Neural progenitor cell (in vitro differentiated cells): ENCODE measurements around the gene PARP2. TPM values are rescaled to one million over a fixed set of nuclear protein-coding genes. Genes with fewer than 3 reads are reported as not detected.

Source experiments
- DNase-seq: peaks from one replicate; pipeline ENCODE4 v3.0.0-alpha.2; 2016; ENCODE audit warnings: low spot score
- H2AFZ ChIP-seq: fragments of 200-600 bp; sonication (generic); replicated peaks from 2 replicates; pipeline ENCODE4 v1.6.1; 2016; ENCODE audit warnings: antibody characterized with exemption
- H3F3A ChIP-seq: fragments of 200-600 bp; sonication (generic); 2 replicates; pipeline ENCODE4 v1.6.1; 2016; ENCODE audit warnings: antibody characterized with exemption, low read depth
- H3K27ac ChIP-seq: fragments of 200-600 bp; sonication (generic); 2 replicates; pipeline ENCODE4 v1.5.1; 2016; ENCODE audit warnings: mild to moderate bottlenecking
- H3K27me3 ChIP-seq: fragments of 200-600 bp; sonication (generic); 2 replicates; pipeline ENCODE4 v1.6.1; 2016; ENCODE audit warnings: mild to moderate bottlenecking, moderate library complexity
- H3K36me3 ChIP-seq: fragments of 200-600 bp; sonication (generic); 2 replicates; pipeline ENCODE4 v1.5.1; 2016
- H3K4me1 ChIP-seq: fragments of 200-600 bp; sonication (generic); 2 replicates; pipeline ENCODE4 v1.6.1; 2016; ENCODE audit warnings: mixed run types
- H3K4me2 ChIP-seq: fragments of 200-600 bp; sonication (generic); 2 replicates; pipeline ENCODE4 v1.6.1; 2016
- H3K4me3 ChIP-seq: fragments of 200-600 bp; sonication (generic); 2 replicates; pipeline ENCODE4 v1.5.1; 2016
- H3K79me2 ChIP-seq: fragments of 200-600 bp; sonication (generic); 2 replicates; pipeline ENCODE4 v1.6.1; 2016; ENCODE audit warnings: low read depth
- H3K9ac ChIP-seq: fragments of 200-600 bp; sonication (generic); 2 replicates; pipeline ENCODE4 v1.6.1; 2016
- H3K9me3 ChIP-seq: fragments of 200-600 bp; sonication (generic); 2 replicates; pipeline ENCODE4 v1.5.1; 2016; ENCODE audit warnings: low read depth
- H4K20me1 ChIP-seq: fragments of 200-600 bp; sonication (generic); 2 replicates; pipeline ENCODE4 v1.6.1; 2016; ENCODE audit warnings: low read depth
- H3K27ac Mint-ChIP-seq: 3 replicates; pipeline ENCODE4 v1.8.0; 2021; ENCODE audit warnings: mixed read lengths
- H3K27me3 Mint-ChIP-seq: 2 replicates; pipeline ENCODE4 v1.8.0; 2022; ENCODE audit warnings: low read depth, mild to moderate bottlenecking, inconsistent platforms, moderate library complexity, mixed read lengths; ENCODE audit not compliant: insufficient read depth
- H3K36me3 Mint-ChIP-seq: 3 replicates; pipeline ENCODE4 v1.8.0; 2021; ENCODE audit warnings: mixed read lengths
- H3K4me1 Mint-ChIP-seq: 3 replicates; pipeline ENCODE4 v1.8.0; 2021; ENCODE audit warnings: mixed read lengths
- H3K4me3 Mint-ChIP-seq: 3 replicates; pipeline ENCODE4 v1.8.0; 2021; ENCODE audit warnings: mild to moderate bottlenecking, moderate library complexity, mixed read lengths
- H3K9me3 Mint-ChIP-seq: 3 replicates; pipeline ENCODE4 v1.8.0; 2020; ENCODE audit warnings: mixed read lengths
- EZH2 ChIP-seq: fragments of 200-600 bp; sonication (generic); IDR thresholded peaks from 2 replicates; pipeline ENCODE4 v1.6.1; 2017; ENCODE audit warnings: antibody characterized with exemption, mild to moderate bottlenecking, moderate library complexity
- EZH2phosphoT487 ChIP-seq: fragments of 200-600 bp; sonication (generic); IDR thresholded peaks from 2 replicates; pipeline ENCODE4 v1.6.1; 2017; ENCODE audit warnings: antibody characterized with exemption
- total RNA-seq: library from RNA; depleted of rRNA; stranded (reverse); fragments of >200 nt; gene quantifications from 2 replicates; pipeline ENCODE4 v1.2.3, GENCODE V29; 2015; ENCODE audit warnings: low replicate concordance
- TF ChIP-seq, protein P1 (sequence below): fragments of 200-600 bp; sonication (generic); IDR thresholded peaks from 2 replicates; pipeline ENCODE4 v1.5.1; 2017; ENCODE audit warnings: antibody characterized with exemption, mild to moderate bottlenecking

PARP2 gene
- total RNA-seq, 1 donor from 2014 or later, result 47.2 TPM

DNA sequence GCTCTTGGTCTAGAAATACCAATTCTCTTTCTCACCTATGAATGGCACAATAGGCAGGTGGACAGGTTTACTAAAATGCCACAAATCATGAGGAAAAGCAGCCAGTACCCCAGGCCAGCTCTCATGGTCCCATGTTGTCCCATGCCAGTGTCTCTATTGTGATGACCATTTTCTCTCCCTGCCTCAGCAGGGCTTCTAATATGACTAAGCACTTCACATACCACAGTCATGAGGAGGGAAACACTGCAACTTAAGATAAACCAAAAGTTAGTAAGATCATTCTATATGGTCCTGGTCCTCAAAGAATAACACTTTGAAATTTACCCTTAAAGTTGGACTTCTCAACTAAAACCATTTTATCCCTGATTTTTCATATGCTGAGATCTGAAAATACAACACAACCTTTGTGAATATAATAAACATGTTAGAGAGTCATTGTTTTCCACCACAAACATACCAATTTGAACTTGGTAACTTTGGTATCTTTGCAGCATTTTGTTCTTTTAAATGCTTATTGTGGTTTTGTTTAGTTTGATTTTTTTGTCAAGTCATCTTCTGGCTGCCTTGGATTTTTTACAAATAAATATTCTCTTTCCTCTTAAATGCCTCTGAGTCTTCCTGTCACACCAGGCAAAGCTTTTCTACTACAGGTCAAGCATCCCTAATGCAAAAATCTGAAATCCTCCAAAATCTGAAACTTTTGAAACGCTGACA is 41.2 kb upstream of the PARP2 start:
- H3K27me3 ChIP-seq, result no peaks in the 10 kb centered on the region
- H3K79me2 ChIP-seq, result peaks cover 40% of the 10 kb centered on the region
- no peaks in the 10 kb centered on the region for H3K27me3 Mint-ChIP-seq
- H3K9me3 ChIP-seq, result no peaks in the 10 kb centered on the region
- H3K36me3 ChIP-seq, result no peaks in the 10 kb centered on the region
- no peaks in the 10 kb centered on the region for H3K9me3 Mint-ChIP-seq
- no peak overlapping the region for H3K9ac ChIP-seq
- H3K4me3 Mint-ChIP-seq, result no peak overlapping the region
- peaks cover 15% of the 10 kb centered on the region for H3K36me3 Mint-ChIP-seq
- no peak overlapping the region for H3K27ac Mint-ChIP-seq
- no peaks in the 10 kb centered on the region for H4K20me1 ChIP-seq
- no peak for DNase-seq
- H3K4me1 ChIP-seq, result no peaks in the 10 kb centered on the region
- H3K4me3 ChIP-seq, result no peak overlapping the region
- peaks cover 4% of the 10 kb centered on the region for H3F3A ChIP-seq
- no peak overlapping the region for H3K4me2 ChIP-seq
- peaks cover 14% of the 10 kb centered on the region for H3K4me1 Mint-ChIP-seq
- H2AFZ ChIP-seq, result no peak overlapping the region
- H3K27ac ChIP-seq, result no peak overlapping the region
- no peak for TF ChIP-seq EZH2
- TF ChIP-seq, protein P1, sequence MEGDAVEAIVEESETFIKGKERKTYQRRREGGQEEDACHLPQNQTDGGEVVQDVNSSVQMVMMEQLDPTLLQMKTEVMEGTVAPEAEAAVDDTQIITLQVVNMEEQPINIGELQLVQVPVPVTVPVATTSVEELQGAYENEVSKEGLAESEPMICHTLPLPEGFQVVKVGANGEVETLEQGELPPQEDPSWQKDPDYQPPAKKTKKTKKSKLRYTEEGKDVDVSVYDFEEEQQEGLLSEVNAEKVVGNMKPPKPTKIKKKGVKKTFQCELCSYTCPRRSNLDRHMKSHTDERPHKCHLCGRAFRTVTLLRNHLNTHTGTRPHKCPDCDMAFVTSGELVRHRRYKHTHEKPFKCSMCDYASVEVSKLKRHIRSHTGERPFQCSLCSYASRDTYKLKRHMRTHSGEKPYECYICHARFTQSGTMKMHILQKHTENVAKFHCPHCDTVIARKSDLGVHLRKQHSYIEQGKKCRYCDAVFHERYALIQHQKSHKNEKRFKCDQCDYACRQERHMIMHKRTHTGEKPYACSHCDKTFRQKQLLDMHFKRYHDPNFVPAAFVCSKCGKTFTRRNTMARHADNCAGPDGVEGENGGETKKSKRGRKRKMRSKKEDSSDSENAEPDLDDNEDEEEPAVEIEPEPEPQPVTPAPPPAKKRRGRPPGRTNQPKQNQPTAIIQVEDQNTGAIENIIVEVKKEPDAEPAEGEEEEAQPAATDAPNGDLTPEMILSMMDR, result no peak
- TF ChIP-seq EZH2phosphoT487, result no peak

DNA sequence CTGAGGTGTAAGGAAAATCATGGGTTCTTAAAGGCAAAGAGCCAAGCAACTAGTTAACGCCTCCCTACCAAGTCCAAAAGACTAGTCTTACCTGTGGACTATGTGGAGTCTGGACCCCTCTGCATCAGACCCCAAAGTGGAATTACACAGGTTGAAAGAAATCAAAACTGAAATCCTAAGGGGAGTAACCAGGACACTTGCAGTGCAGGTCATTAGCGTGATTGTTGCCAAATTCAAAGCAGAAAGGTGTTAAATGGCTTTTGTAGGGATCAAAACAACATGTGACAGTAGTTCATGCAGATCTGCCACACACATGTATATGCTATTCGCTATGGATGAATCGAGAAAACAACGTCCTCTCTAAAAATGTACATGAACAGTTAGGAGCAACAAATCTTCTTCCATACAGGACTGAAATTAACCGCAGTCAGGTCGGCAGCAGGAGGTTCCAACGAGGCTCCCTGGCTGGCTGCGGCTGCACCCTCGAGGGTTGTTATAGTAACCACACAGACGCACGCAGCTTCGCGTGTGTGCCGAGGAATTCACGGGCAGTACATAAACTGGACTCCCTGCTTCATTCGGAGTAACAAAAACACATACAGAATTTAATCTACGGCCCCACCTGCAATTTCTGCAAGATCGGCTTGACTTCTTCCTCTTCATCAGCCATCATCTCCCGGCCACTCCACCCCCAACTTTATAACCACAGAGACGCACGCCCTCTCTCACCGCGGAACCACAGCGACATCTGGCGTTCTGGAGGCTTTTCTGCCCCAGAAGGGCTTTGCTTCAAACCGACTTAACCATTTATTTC is 38.0 kb upstream of the PARP2 start, which contains the start of gene TTC5:
Gene TTC5 (minus strand): TSS at position 687 of the 814 bp plus-strand sequence. CDS start 14 bp downstream, at position 673.
- Histone ChIP-seq H3K4me3 (peak within 1 kb of the TSS; percentile 74), H3K4me1 (no peaks in the 10 kb centered on the region), H3K9me3 (no peaks in the 10 kb centered on the region), H3K27me3 (no peaks in the 10 kb centered on the region), H4K20me1 (no peaks in the 10 kb centered on the region), H3K36me3 (no peaks in the 10 kb centered on the region), H3K9ac (peak within 1 kb of the TSS; percentile 60), H3K27ac (no peak within 1 kb of the TSS), H3K79me2 (peaks cover 40% of the 10 kb centered on the region), H3F3A (peaks cover 9% of the 10 kb centered on the region), H2AFZ (peak within 1 kb of the TSS; percentile 83), H3K4me2 (peak within 1 kb of the TSS; percentile 92)
- H3K36me3 Mint-ChIP-seq, result peaks cover 3% of the 10 kb centered on the region
- H3K27ac Mint-ChIP-seq, result peak within 1 kb of the TSS; percentile 84
- H3K9me3 Mint-ChIP-seq, result peaks cover 4% of the 10 kb centered on the region
- peak within 1 kb of the TSS; percentile 98 for H3K4me3 Mint-ChIP-seq
- H3K27me3 Mint-ChIP-seq, result no peaks in the 10 kb centered on the region
- H3K4me1 Mint-ChIP-seq, result peaks cover 14% of the 10 kb centered on the region
- TF ChIP-seq EZH2phosphoT487, result no peak
- TF ChIP-seq, protein P1, result peak; percentile 94
- peak; percentile 85 for DNase-seq

DNA sequence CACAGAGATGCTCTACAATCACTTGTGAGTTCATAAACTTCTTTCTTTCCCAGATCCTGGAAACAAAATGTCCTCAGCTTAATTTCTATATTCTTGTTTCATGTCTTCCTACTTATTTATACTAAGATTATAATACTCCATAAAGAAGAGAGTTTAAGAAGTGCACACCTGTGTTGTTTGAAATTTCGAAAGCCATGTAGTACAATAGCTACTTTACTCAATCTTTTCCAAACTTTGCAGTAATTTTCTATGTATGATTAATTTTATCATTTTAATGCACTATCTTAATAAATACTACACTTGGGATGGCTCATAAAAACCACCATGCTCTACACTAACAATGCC is 37.4 kb upstream of the PARP2 start:
- Histone ChIP-seq H3K36me3 (no peaks in the 10 kb centered on the region), H3K4me2 (no peak overlapping the region), H3K4me3 (peak overlapping the region; percentile 74), H3K79me2 (peaks cover 40% of the 10 kb centered on the region), H3K4me1 (no peaks in the 10 kb centered on the region), H3K9me3 (no peaks in the 10 kb centered on the region), H3K9ac (no peak overlapping the region), H4K20me1 (no peaks in the 10 kb centered on the region), H3K27me3 (no peaks in the 10 kb centered on the region), H3F3A (peaks cover 9% of the 10 kb centered on the region), H2AFZ (no peak overlapping the region), H3K27ac (no peak overlapping the region)
- Mint-ChIP-seq H3K27me3 (no peaks in the 10 kb centered on the region), H3K9me3 (peaks cover 4% of the 10 kb centered on the region), H3K4me3 (peak overlapping the region; percentile 98), H3K4me1 (peaks cover 14% of the 10 kb centered on the region), H3K27ac (peak overlapping the region; percentile 84), H3K36me3 (peaks cover 3% of the 10 kb centered on the region)
- DNase-seq, result no peak
- TF ChIP-seq EZH2phosphoT487 (no peak), EZH2 (no peak)
- TF ChIP-seq, protein P1, result no peak
